ENCODE data around the gene BOLA2. TPM values are rescaled to one million over a fixed set of nuclear protein-coding genes. Genes with fewer than 3 reads are reported as not detected.
A peak's percentile ranks its signal among the peaks of the same experiment; 100 is the strongest.
"Not testable (repeated sequence)": the region's sequence is repeated elsewhere in the genome, so short reads cannot be mapped to it uniquely, and the experiment has no call there.

Gene BOLA2
- total and polyA plus RNA-seq, 2 of the 13 experiments (the other 11 are each of a cell fraction or from before 2014, with no cell fraction given): 15.3 to 18.4 TPM

DNA sequence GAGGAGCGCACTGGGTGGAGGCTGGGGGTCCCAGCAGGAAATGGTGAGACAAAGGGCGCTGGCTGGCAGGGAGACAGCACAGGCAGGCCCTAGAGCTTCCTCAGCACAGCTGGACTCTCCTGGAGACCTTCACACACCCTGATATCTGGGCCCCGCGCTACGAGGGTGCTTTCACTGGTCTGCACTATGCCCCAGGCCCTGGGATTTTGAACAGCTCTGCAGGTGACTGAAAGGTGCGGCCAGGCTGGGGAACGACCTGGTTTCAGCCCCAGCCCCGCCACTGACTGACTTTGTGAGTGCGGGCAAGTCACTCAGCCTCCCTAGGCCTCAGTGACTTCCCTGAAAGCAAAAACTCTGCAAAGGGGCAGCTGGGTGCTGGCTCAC is 6.5 kb upstream of the BOLA2 start:
- ATAC-seq: peak; percentile 73
- DNase-seq (ENCODE audit: low spot score); H3K36me3 ChIP-seq (replicated peaks in 1 of 2; ENCODE audit: control insufficient read depth in 1 of 2, insufficient read depth in 2 of 2, low read length in 2 of 2); H3K79me2 ChIP-seq (ENCODE audit: insufficient read depth, low read length); H3K4me3 ChIP-seq (replicated peaks in 1 of 3; ENCODE audit: insufficient read depth in 1 of 3, low read depth in 2 of 3, low read length in 3 of 3); H3K4me2 ChIP-seq (ENCODE audit: low read depth, low read length); H3K27me3 ChIP-seq (ENCODE audit: control insufficient read depth in 1 of 2, insufficient read depth in 2 of 2, low read length in 2 of 2); FAIRE-seq; CTCF ChIA-PET (ENCODE audit: low intra/inter-chr PET ratio, low total read pairs); intact Hi-C loops (cut with micrococcal nuclease; ENCODE audit: unreplicated experiment); H3K4me1 ChIP-seq (ENCODE audit: insufficient read depth, low read length); POLR2A ChIA-PET; H3K9ac ChIP-seq (ENCODE audit: insufficient read depth, low read depth, low read length); in situ Hi-C loops (cut with HindIII; ENCODE audit: extremely low pct_ligation_motif_present, low pct_unique_long_range_greater_than_20kb); H2AFZ ChIP-seq (ENCODE audit: low read length); H4K20me1 ChIP-seq (ENCODE audit: insufficient read depth, low read length); H3K9me3 ChIP-seq (ENCODE audit: low read length); H3K27ac ChIP-seq (ENCODE audit: extremely low read length, insufficient read depth, low read length): not testable (repeated sequence)
- TSS peak; percentile 56 for BruUV-seq (replicated peaks)
- WGBS (ENCODE audit: low lambda C conversion rate): no CpG with 5 or more reads among the region's 9 CpGs

- POLR2A ChIA-PET; H3K79me2 ChIP-seq (ENCODE audit: insufficient read depth, low read length); H3K4me1 ChIP-seq (ENCODE audit: insufficient read depth, low read length); H3K27me3 ChIP-seq (ENCODE audit: control insufficient read depth in 1 of 2, insufficient read depth in 2 of 2, low read length in 2 of 2); intact Hi-C loops (cut with micrococcal nuclease; ENCODE audit: unreplicated experiment); H3K9me3 ChIP-seq (ENCODE audit: low read length); H2AFZ ChIP-seq (ENCODE audit: low read length); H4K20me1 ChIP-seq (ENCODE audit: insufficient read depth, low read length); in situ Hi-C loops (cut with HindIII; ENCODE audit: extremely low pct_ligation_motif_present, low pct_unique_long_range_greater_than_20kb); H3K4me2 ChIP-seq (ENCODE audit: low read depth, low read length); H3K4me3 ChIP-seq (replicated peaks in 1 of 3; ENCODE audit: insufficient read depth in 1 of 3, low read depth in 2 of 3, low read length in 3 of 3); H3K9ac ChIP-seq (ENCODE audit: insufficient read depth, low read depth, low read length); H3K27ac ChIP-seq (ENCODE audit: extremely low read length, insufficient read depth, low read length); CTCF ChIA-PET (ENCODE audit: low intra/inter-chr PET ratio, low total read pairs); BruUV-seq (replicated peaks); H3K36me3 ChIP-seq (replicated peaks in 1 of 2; ENCODE audit: control insufficient read depth in 1 of 2, insufficient read depth in 2 of 2, low read length in 2 of 2); DNase-seq (ENCODE audit: low spot score): not testable (repeated sequence)
- ATAC-seq (peak; percentile 76), FAIRE-seq (peak; percentile 97)
- no CpG with 5 or more reads among the region's 13 CpGs for WGBS (ENCODE audit: low lambda C conversion rate)
Measured at GRCh38 chr16:29459706-29460646, 5.8 kb upstream of the BOLA2 start, which contains the start of gene SULT1A4. TSS of gene SULT1A4 (plus strand) at chr16:29459913. CDS start at chr16:29461386, 1,473 bp downstream.

DNA sequence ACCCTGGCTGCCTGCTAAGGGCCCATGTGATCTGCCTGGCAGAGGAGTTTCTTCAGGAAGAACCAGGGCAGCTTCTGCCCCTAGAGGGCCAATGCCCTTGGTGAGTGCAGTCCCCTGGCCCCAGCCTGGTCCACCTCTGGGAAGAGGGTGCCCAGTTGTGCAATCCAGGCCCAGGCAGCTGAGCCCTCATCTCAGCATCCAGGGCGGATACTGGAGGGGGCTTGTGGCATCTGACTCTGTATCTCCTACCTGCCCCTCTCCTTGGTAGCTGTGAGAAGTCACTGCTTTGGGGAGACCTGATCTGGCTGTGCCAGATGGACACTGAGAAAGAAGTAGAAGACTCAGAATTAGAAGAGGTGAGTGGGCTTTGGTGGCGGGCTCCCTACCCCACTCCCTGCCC is 3.5 kb upstream of the BOLA2 start:
- 100% methylated on average over 1 of the region's 2 CpGs for WGBS (ENCODE audit: low lambda C conversion rate)
- intact Hi-C loops (cut with micrococcal nuclease; ENCODE audit: unreplicated experiment): not testable (repeated sequence)

GRCh38 chr16:29454828-29455227 is 677 bp upstream of the BOLA2 start:
- H3K27me3 ChIP-seq (ENCODE audit: control insufficient read depth in 1 of 2, insufficient read depth in 2 of 2, low read length in 2 of 2); intact Hi-C loops (cut with micrococcal nuclease; ENCODE audit: unreplicated experiment); H3K36me3 ChIP-seq (replicated peaks in 1 of 2; ENCODE audit: control insufficient read depth in 1 of 2, insufficient read depth in 2 of 2, low read length in 2 of 2); POLR2A ChIA-PET; DNase-seq (ENCODE audit: low spot score); H3K27ac ChIP-seq (ENCODE audit: extremely low read length, insufficient read depth, low read length); H3K9ac ChIP-seq (ENCODE audit: insufficient read depth, low read depth, low read length); H3K9me3 ChIP-seq (ENCODE audit: low read length); H3K4me1 ChIP-seq (ENCODE audit: insufficient read depth, low read length); H3K4me3 ChIP-seq (replicated peaks in 1 of 3; ENCODE audit: insufficient read depth in 1 of 3, low read depth in 2 of 3, low read length in 3 of 3); H3K4me2 ChIP-seq (ENCODE audit: low read depth, low read length); H4K20me1 ChIP-seq (ENCODE audit: insufficient read depth, low read length); CTCF ChIA-PET (ENCODE audit: low intra/inter-chr PET ratio, low total read pairs); BruUV-seq (replicated peaks); H3K79me2 ChIP-seq (ENCODE audit: insufficient read depth, low read length); FAIRE-seq; H2AFZ ChIP-seq (ENCODE audit: low read length); in situ Hi-C loops (cut with HindIII; ENCODE audit: extremely low pct_ligation_motif_present, low pct_unique_long_range_greater_than_20kb): not testable (repeated sequence)
- WGBS (ENCODE audit: low lambda C conversion rate): no CpG with 5 or more reads among the region's 29 CpGs
- peak; percentile 84 for ATAC-seq

More for the DNA sequence above, 3.5 kb upstream of the BOLA2 start:
- H2AFZ ChIP-seq (ENCODE audit: low read length); BruUV-seq (replicated peaks); in situ Hi-C loops (cut with HindIII; ENCODE audit: extremely low pct_ligation_motif_present, low pct_unique_long_range_greater_than_20kb); H3K4me1 ChIP-seq (ENCODE audit: insufficient read depth, low read length); H3K9me3 ChIP-seq (ENCODE audit: low read length); H3K4me3 ChIP-seq (replicated peaks in 1 of 3; ENCODE audit: insufficient read depth in 1 of 3, low read depth in 2 of 3, low read length in 3 of 3); H3K4me2 ChIP-seq (ENCODE audit: low read depth, low read length); H4K20me1 ChIP-seq (ENCODE audit: insufficient read depth, low read length); DNase-seq (ENCODE audit: low spot score); H3K9ac ChIP-seq (ENCODE audit: insufficient read depth, low read depth, low read length); H3K36me3 ChIP-seq (replicated peaks in 1 of 2; ENCODE audit: control insufficient read depth in 1 of 2, insufficient read depth in 2 of 2, low read length in 2 of 2); H3K79me2 ChIP-seq (ENCODE audit: insufficient read depth, low read length); H3K27ac ChIP-seq (ENCODE audit: extremely low read length, insufficient read depth, low read length); H3K27me3 ChIP-seq (ENCODE audit: control insufficient read depth in 1 of 2, insufficient read depth in 2 of 2, low read length in 2 of 2); ATAC-seq; CTCF ChIA-PET (ENCODE audit: low intra/inter-chr PET ratio, low total read pairs); POLR2A ChIA-PET; FAIRE-seq: not testable (repeated sequence)

Measured in HepG2 (cell line).